ENCODE data around the gene ICOSLG. TPM values are rescaled to one million over a fixed set of nuclear protein-coding genes. Genes with fewer than 3 reads are reported as not detected.
"Not testable (repeated sequence)": the region's sequence is repeated elsewhere in the genome, so short reads cannot be mapped to it uniquely, and the experiment has no call there.

Gene ICOSLG
- 6.3 TPM for polyA plus RNA-seq (ENCODE audit: insufficient read length)

- DNase-seq (ENCODE audit: low read depth): not testable (repeated sequence)
These were observed at the start of gene ICOSLG for GRCh38 chr21:44240842-44241241. Gene ICOSLG (minus strand): TSS chr21:44240943. CDS start chr21:44240817, 126 bp downstream.

GRCh38 chr21:44289381-44290010, 48.8 kb upstream of the ICOSLG start:
- DNase-seq (ENCODE audit: low read depth): no peak

- no peak for DNase-seq (ENCODE audit: low read depth)
These were observed 47.7 kb upstream of the ICOSLG start for GRCh38 chr21:44288251-44289110.

- no peak for DNase-seq (ENCODE audit: low read depth)
These were observed 46.2 kb upstream of the ICOSLG start for GRCh38 chr21:44286716-44287632.

- no peak for DNase-seq (ENCODE audit: low read depth)
These were observed 45.5 kb upstream of the ICOSLG start for GRCh38 chr21:44286086-44286715.

- no peak for DNase-seq (ENCODE audit: low read depth)
These were observed 44.6 kb upstream of the ICOSLG start, which contains the start of gene AIRE for GRCh38 chr21:44285138-44285992. Gene AIRE (plus strand): TSS chr21:44285876. CDS start chr21:44286007, 131 bp downstream.

- DNase-seq (ENCODE audit: low read depth): no peak
These were observed 43.2 kb upstream of the ICOSLG start for GRCh38 chr21:44283948-44284347.

GRCh38 chr21:44283211-44283785, 42.6 kb upstream of the ICOSLG start:
- not testable (repeated sequence) for DNase-seq (ENCODE audit: low read depth)

- DNase-seq (ENCODE audit: low read depth): no peak
These were observed 41.6 kb upstream of the ICOSLG start for GRCh38 chr21:44282370-44282769.

GRCh38 chr21:44281801-44282200, 41.1 kb upstream of the ICOSLG start:
- no peak for DNase-seq (ENCODE audit: low read depth)

- DNase-seq (ENCODE audit: low read depth): no peak
These were observed 38.9 kb upstream of the ICOSLG start for GRCh38 chr21:44279354-44280260.

- DNase-seq (ENCODE audit: low read depth): no peak
These were observed 34.3 kb upstream of the ICOSLG start for GRCh38 chr21:44275041-44275440.

GRCh38 chr21:44273046-44273445, 32.3 kb upstream of the ICOSLG start:
- DNase-seq (ENCODE audit: low read depth): no peak

- no peak for DNase-seq (ENCODE audit: low read depth)
These were observed 31.6 kb upstream of the ICOSLG start for GRCh38 chr21:44272284-44272858.

- DNase-seq (ENCODE audit: low read depth): no peak
These were observed 31.0 kb upstream of the ICOSLG start for GRCh38 chr21:44271558-44272283.

- no peak for DNase-seq (ENCODE audit: low read depth)
These were observed 28.3 kb upstream of the ICOSLG start for GRCh38 chr21:44269090-44269489.

- DNase-seq (ENCODE audit: low read depth): no peak
These were observed 27.0 kb upstream of the ICOSLG start for GRCh38 chr21:44267655-44268142.

Measured in forelimb muscle (tissue), 1 donor.